Stimulated activated CD4-positive, alpha-beta T cell treated with anti-CD3 and anti-CD28 coated beads, TNF-alpha, amount 100 ng/mL, for 24 hours (primary cell): ENCODE measurements around the gene CNTNAP2.

Source experiments
- DNase-seq, 3 experiments: peaks; one replicate each; pipeline ENCODE4 v3.0.0-alpha.2; 2020; ENCODE audit warnings: low read depth in 3 of 3

The CNTNAP2 gene

DNA sequence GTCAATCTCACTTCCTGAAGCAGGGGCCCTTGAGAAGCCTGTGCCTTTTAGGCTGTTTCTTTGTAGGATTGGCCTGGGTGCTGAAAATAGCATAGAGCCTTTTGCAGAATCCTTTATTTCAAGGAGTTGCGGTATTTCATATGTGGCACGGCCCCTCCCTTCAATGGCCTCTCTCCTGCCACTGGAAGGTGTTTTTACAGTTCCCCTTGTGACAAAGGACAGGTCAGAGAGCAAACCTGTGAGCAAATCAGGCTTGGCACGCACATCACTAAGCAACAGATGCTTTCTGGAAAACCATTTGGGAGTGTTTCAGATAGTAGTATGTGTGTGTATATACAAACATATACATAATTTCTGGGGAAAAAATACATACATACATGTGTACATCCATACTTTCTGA, 2085.4 kb downstream of the CNTNAP2 start:
- no peak for DNase-seq

DNA sequence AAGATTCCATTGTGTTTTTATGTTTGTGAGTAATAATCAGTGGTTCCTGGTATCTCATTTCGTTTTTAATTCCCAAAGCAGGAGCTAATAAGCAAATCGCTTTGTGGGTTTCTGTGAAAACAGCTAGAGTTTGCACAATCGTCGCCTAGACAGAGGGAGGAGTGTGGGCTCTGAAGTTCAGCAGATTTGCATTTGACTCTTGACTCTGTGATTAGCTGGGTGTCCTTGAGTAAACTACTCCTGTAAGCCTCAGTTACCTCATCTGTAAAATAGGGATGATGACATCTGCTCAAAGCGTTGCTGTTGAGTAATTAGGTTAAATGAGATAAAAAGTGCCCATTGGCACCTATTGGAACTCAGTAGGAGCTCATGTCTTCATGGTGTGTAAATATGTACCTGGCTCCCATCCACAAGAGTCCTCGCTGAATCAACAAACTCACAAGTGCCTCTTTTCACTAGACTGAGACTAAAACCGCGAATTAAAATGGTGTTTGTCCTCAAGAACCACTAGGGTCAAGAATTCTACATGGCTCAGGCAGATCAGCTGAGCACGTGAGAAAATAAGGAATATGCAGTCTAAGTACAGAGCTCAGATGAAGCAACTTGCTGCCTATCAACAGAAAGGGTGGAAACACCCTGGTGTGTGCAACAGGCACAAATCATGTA, 2088.2 kb downstream of the CNTNAP2 start:
- no peak for DNase-seq

DNA sequence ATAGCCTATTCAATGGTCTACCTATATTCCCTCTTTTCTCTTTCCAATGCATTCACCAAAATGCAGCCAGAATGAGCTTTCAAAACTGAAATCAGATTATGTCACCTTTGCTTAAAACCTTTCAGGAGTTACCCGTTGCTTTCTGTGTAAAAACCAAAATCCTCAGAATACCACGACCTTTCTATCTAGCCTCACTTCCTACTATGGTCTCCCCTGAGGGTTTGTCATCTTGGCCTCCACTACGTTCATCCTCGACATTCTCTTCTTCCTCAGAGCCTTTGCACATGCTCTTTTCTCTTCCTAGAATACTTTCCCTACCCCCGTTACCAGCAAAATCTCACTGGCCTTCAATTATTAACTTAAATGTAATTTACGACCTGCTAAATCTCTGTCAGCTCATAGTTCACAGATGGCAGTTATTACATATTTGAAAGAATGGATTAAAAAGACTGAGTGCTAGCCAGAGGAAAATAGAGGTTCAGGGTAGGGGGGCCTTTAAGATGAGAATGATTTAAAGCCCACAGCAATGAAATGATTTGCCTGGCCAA, 2093.1 kb downstream of the CNTNAP2 start:
- DNase-seq = no peak

DNA sequence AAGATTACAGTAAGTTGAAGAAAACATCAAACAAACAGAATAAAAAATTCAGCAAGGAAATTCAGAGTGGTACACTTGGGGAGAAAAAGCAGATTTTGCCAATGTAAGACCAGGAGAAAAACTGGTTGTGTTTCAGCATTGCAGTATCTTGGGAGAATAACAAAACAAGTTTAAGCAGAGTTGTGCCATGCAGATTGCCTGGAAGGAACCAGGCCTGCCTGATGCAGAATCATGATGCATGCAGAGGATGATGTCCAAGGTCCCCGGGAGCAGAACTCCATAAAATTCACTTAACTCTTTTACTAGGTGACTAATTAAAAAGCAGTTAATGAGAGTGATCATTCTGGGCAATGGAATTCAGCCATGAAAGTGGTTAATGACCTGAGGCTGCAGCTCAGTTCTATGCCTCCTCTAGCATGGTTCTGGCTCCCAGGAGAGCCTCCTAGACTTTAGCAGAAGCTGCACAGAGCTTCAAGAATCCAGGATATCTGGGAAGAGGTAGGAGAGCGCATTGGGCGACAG, 2094.3 kb downstream of the CNTNAP2 start:
- DNase-seq = no peak

DNA sequence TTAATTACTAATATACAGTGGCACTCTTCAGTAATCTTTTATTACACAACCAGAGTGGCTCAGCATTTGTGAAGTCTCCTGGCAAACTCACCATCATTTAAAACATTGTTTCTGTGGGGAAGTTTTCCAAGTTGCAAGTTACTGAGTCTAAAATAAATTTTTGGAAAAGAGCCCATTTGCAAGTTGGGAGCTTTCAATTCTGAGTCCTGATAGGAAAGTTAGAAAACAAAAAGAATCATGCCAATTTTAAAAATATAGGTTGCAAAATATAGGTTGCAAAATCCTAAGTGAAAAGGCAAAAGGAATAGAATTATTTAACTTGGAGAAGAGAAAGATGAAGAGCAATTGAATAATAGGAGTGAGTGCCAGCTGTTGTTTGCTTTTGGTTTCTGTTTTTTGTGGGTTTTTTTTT, 2095.1 kb downstream of the CNTNAP2 start:
- DNase-seq = no peak

DNA sequence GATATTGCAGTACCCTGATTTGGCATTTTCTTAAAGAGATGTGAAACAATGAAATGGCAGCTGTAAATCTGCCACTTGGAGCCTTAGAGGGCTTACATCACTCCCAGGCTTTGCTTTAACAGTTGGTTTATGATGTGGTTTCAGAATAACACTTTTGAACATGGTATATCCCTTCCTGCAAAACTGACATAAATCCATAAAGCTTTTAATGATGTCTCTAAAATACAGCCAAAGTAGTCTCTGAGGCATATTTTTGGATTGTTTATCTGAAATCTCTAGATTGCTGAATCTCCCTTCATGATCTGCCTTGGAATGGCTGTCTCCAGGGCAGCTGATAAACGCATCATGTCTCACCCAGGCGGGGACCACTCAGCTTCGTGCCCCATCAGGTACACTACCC, 2096.1 kb downstream of the CNTNAP2 start:
- no peak for DNase-seq

DNA sequence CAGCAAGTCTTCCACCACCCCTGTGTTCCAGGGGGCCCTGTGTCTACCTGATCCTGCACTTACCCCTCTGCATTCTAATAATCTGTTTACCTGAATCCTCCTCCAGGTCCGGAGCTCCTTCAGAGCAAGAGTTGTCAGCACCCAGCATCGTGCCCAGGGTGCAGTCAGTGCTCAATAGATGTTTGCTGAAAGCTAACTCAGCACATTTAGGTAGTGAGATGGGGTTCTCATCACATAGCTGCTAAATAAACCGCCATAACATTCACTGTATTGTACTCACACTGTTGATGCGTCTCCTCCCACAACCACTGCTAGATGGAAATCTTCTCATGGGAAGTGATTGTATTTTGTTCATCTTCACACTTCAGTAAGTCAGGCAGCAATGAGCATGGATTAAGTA, 2097.5 kb downstream of the CNTNAP2 start:
- no peak for DNase-seq

DNA sequence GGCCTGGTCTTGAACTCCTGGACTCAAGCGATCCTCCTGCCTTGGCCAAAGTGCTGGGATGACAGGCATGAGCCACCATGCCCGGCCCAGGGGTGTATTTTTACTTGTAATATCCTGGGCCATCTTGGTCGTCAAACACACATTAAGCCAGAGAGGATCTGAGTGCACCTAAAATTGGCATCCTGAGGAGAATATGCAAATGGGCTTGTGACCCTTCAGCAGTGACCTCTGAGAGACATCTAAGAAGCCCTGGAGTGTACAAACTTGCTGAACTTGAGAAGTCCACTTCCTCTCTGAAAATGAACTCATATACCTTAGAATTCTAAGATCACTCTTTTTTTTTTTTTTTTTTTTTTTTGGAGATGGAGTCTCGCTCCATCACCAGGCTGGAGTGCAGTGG, 2102.0 kb downstream of the CNTNAP2 start:
- DNase-seq = no peak

DNA sequence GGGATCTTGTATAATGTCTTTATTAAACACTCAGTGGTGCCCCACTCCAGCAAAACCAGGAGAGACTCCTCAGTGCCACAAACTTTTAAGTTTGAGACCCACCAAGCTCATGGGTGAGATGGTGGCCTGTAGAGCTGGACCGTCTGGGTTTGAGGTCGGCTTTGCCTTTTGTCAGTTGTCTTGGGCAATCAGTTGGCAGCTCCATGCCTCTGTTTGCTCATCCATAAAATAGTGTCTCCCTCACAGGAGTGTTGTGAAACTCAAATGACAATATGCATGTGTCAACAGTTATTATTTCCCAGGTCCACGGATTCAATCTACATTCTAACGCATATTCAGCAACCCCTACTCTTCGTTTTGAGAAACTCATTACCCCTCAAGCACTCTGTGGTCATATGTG, 2106.1 kb downstream of the CNTNAP2 start:
- no peak for DNase-seq

DNA sequence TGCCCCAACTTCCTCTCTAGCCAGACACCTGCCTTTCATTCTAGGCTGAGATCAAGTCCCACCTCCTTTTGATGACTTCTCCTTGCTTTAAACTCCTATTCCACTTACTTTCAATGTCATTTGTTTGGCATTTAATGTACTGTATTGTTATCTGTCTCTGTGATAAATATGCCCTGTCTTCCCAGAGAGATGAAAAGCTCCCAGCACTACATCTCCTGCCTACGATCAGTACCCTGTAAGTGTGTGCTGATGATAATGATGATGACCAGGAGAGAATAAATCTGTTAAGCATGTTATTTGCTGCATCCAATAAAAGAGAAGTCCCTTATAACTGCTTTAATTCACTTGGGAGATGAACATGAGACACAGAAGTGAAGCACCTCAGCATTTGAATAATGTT, 2106.6 kb downstream of the CNTNAP2 start:
- DNase-seq = no peak

DNA sequence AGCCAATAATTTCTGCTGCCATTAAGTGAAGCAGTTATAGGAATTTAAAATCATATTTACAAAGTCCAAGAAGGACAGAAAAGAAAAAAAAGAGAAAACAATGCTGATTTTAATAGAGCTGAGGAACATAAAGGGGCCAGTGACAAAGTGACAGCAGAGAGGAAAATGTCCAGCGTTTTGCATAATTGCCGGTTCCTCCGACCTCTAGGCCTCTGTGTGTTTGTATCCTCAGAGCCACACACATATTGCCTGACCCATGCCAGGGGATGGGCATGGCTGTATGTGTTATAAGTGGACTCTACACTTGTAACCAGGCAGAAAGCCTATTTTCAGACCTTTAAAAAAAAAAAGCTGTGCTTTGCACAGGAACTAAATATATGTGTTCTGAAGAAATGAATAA, 2107.1 kb downstream of the CNTNAP2 start:
- no peak for DNase-seq

DNA sequence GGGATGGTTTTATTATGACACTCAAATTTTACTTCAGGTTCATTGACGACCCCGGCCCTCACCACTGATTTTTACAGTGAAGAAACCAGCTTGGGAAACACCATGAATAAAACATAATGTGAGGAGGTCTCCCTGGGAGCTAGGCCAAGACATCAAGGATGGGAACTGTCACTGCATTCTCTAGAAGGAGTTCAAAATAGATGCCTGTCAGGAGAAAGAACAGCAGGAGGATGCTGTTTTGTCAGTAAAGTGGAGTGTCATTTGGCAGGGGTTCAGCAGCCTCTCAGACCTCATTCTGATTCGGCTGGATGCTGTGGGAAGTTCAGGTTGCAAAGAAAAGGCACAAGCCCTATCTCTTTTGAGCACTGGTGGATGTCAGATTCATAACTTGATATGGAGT, 2113.7 kb downstream of the CNTNAP2 start:
- no peak for DNase-seq

DNA sequence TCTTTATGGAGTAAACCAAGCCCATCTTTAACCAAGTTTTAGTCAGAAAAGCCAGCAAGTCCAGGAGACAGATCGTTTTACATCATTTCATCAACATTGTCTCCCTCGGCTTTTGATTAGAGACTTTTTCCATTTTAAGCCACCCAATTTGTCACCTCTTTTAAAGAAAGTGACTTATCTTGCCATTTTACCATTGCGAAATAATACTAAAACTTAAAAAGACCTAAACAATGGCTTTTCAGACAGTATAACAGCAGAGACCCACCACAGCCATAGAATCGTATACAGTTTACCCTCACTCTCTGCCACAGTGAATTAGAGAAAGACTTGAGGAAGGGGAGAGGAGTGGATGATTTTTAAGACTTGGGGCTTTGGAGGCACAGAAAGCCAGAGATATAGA, 2114.3 kb downstream of the CNTNAP2 start:
- no peak for DNase-seq

DNA sequence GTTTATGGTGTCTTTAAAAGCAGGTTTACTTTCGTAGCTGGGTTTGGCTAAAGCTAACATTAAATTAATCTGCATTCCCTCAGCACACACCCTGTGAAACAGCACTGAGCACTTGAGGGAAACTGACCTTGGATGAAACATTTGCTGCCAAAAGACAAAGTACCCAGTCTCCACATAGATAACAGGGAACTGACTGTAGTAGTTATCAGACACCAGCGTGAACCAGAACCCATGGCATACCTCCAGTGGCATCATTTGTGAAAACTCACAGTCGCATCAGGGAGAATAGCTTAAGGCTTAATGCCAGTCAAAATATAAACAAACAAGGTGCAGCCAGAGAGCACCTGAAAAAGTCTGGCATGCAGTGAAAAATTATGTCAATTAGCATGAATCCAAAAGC, 2116.2 kb downstream of the CNTNAP2 start:
- no peak for DNase-seq

DNA sequence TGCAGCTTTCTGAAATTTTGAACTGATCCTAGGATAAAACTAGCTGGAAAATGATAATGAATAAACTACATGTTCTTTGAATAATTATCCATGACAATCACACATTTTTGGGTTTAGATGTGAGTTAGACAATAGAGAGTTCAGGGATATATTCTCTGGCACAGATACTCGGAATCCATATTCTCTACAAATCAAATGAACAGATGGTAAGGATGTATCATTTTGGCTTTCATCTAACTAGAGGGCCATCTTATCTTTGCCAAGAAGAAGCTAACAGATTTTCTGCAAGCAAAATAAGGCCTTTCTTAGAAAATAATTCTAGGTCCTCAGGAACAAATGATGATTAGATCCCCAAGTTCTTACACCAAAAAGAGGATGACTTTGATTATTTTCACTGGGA, 2118.1 kb downstream of the CNTNAP2 start:
- DNase-seq = no peak

DNA sequence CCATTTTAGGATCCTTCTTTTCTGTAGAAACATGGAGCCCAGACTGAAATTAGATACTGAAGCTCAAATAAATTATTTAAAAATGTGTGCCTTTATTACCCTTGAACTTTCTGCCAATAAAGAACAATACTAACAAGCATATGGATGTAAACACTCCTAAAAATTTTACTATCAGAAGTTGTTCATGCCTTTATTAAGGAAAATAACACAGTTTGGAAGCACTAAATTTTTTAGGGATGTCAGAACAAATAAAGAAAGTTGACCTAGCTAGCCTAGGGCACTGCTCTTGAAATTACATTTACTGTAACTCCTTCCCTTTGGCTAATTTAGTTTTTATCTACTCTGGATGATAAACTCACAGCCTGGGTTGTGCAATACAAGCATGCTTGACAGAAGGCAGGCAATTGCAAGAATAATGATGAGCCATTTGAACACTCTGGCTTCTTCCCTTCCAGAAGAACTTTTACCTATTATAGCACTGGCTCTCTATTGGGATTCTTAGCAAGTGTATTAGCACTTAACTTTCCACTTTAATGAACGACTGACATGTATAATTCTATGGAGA, 2122.2 kb downstream of the CNTNAP2 start:
- DNase-seq = no peak

DNA sequence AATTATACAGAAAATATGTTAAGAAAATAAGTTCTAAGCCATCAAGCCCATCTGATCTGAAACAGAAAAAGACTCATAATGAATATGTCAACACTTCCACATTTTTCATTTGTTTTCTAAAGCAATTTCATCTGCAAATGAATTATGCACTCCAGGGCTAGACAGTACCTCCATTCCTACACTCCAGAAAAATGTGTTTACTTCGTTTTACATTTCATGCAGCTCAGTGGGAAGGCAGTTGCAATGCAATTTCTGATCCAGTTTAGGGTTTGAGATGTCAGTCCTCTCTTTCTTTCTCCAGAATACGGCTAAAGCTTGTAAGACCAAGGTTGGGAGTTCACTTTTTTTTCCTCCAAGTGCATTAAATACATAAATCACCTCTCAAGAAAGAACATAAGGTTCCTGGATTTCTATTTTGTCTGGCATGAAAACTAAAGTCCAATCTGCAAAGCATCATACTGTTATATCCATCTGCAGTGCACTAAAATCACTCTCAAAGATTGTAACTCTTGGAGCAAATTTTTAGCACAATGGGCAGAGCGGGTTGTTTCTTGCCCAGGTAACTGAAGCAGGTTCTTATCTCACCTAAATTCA, 2125.2 kb downstream of the CNTNAP2 start:
- DNase-seq = no peak

DNA sequence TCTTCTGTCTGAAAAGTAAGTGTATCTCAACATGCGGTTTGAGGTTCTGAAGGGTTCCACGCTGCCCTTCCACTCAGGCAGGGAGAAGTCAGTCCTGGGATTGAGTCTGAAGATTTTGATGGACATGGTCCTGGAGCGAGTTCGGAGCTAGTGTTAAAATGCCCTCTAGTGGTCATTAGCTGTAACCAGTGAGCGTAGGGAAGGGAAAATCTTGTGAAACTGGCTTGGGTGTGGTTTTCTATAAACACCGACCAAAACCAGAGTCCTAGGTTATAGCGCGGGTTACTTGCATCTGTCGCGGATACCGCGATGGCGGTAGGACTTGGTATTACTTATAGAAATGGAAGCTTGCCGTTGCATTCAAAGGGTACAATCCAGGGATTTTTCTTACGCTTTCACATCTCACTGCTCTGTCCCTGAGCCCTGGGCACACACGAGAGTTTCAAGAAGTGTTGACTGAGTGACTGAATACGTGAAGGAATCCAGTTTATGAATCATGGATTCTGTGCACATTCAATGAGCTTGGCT, 2125.8 kb downstream of the CNTNAP2 start:
- no peak for DNase-seq

DNA sequence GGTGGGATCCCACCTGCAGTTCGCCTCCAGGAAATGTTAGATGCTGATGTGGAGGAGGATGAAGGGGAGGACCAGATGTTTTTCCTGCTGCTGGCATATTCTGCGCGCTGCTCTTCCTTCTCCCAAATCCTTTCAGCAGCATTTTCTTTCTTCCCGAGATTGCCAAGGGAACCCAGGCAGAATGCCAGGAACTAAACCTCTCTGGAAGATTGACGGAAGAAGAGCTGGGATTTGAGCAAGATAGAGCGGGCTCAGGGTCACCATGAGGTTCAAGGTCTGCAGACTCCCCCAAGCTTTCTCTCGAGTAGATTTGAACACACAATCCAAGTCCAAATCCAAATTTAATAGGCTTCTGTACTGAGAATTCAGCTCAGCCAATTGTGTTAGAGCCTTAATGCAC, 2128.8 kb downstream of the CNTNAP2 start:
- DNase-seq = no peak

DNA sequence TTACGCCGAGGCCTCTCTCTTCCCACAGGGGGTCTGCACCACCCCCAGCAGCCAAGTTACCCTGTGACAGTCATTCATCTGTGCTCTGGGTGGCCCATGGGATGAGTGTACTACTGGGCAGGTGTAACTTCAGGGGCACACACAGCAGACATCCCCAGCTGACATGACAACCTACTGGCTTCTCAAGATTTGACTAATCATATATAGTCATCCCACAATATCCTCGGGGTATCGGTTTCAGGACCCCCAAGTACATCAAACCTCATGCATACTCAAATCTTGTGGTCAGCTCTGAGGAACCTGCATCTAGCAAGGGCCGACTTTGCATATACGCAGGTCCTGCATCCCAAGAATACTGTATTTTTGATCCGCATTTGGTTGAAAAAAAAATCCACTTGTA, 2137.0 kb downstream of the CNTNAP2 start:
- DNase-seq = no peak

DNA sequence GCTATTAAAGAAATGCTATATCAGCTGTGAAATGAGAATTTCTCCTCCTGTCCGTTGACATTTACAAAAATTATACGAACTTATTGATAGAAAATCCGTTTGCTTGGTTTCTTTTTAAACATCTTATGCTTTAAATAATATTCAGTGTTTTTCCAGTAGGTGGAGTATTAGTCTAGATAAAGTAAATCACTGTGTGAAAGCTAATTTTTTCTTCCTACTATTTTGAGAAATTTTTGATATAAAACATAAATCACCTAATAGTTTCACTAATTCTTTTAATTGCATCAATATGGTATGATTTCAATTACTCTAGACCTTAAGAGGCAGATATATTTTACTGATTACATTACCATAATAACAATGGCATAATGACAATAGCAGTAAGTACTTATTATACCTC, 2138.7 kb downstream of the CNTNAP2 start:
- no peak for DNase-seq

DNA sequence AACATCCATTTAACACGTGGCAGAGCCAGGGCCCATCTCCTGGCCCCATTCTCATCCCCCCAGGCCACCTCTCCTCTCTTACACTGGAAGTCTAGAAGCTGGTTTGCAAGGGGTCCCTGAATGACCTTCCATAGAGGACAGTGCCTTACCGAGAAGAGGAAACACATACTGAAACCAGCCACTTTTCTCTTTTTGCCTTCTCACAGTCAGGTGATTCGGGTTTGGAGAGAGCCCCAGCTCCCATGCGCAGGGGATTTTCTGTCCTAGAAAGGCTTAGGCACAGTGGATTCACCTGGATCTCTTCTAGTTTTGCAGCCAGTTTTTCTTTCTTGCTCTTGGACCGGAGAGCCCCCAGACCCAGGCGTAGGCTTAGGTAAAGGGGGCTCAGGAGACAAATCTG, 2139.8 kb downstream of the CNTNAP2 start:
- no peak for DNase-seq

DNA sequence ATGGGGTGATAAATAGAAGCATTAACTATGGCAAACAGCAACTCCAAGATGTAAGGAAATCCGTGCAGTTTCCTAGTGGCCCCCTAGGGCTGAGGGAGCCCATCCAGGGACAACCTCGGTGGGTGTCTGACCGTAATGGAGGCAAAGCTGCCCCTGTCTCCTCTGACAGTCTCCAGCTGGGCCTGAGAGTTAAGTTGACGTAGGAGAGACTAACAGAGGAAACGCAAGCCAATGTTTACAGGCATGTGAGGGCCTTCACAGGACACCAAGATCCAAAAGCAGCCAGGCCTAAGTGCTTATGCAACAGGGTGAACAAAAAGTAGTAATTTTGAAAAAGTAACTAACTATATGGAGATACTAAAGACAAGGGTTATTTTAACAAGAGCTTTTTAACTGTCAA, 2144.0 kb downstream of the CNTNAP2 start:
- no peak for DNase-seq
